HepG2 (cell line): ENCODE data around the gene LRP10. TPM values are rescaled to one million over a fixed set of nuclear protein-coding genes. Genes with fewer than 3 reads are reported as not detected.

Source experiments
- ATAC-seq: fragments of 200-7000 bp; cut with Tn5 transposase; 3 replicates; pipeline ENCODE4 v1.9.1; 2020; ENCODE audit warnings: mild to moderate bottlenecking, moderate library complexity
- BruUV-seq: library from RNA; stranded (reverse); fragments of 400-500 nt; replicated peaks from 2 replicates; lab custom pipeline; 2021; lab: Mats Ljungman, UMichigan
- CTCF ChIA-PET: fragments of 300-600 bp; formaldehyde crosslinking; extraction: SDS; loops from one replicate; lab custom pipeline; 2021; ENCODE audit warnings: low total read pairs, inconsistent platforms, low intra/inter-chr PET ratio; lab: Yijun Ruan, JAX
- POLR2A ChIA-PET: fragments of 350-600 bp; sonication (Branson Sonifier 250); formaldehyde crosslinking; loops from one replicate; lab custom pipeline; 2020; ENCODE audit warnings: antibody characterized with exemption, inconsistent platforms; lab: Yijun Ruan, JAX
- DNase-seq: peaks from one replicate; pipeline ENCODE4 v3.0.0-alpha.2; 2015; ENCODE audit warnings: low spot score
- FAIRE-seq: peaks from 3 replicates; lab custom pipeline; 2011; peaks lifted over from hg19 to GRCh38; lab: Jason Lieb, UNC
- H2AFZ ChIP-seq: one replicate; pipeline ENCODE4 v1.6.1; 2011; ENCODE audit warnings: low read length, inconsistent platforms
- H3K27ac ChIP-seq: fragments of 300-600 bp; 3 replicates; pipeline ENCODE4 v1.8.0; 2011; ENCODE audit warnings: mixed run types, mild to moderate bottlenecking, mixed read lengths, low read length, inconsistent platforms; ENCODE audit not compliant: insufficient read depth; ENCODE audit errors: extremely low read length
- H3K27me3 ChIP-seq, 2 experiments: fragments of 200-600 bp in 1 of 2; 2 replicates in 1 of 2; 3 replicates in 1 of 2; pipeline versions ENCODE4 v1.6.0 to v1.8.0; 2011; ENCODE audit warnings: low read length in 2 of 2, mild to moderate bottlenecking in 2 of 2, moderate library complexity in 2 of 2, inconsistent platforms in 1 of 2; ENCODE audit not compliant: insufficient read depth in 2 of 2, control insufficient read depth in 1 of 2
- H3K36me3 ChIP-seq, 2 experiments: fragments of 200-600 bp in 1 of 2; replicated peaks in 1 of 2; 2 replicates in 1 of 2; 3 replicates in 1 of 2; pipeline versions ENCODE4 v1.5.1 to v1.8.0; 2011; ENCODE audit warnings: low read length in 2 of 2, inconsistent platforms in 1 of 2; ENCODE audit not compliant: insufficient read depth in 2 of 2, control insufficient read depth in 1 of 2
- H3K4me1 ChIP-seq: 2 replicates; pipeline ENCODE4 v1.5.1; 2012; ENCODE audit warnings: low read length, inconsistent platforms; ENCODE audit not compliant: insufficient read depth
- H3K4me2 ChIP-seq: 2 replicates; pipeline ENCODE4 v1.6.0; 2011; ENCODE audit warnings: low read depth, low read length, inconsistent platforms
- H3K4me3 ChIP-seq, 3 experiments: fragments of 200-600 bp in 1 of 3; sonication (generic), shearing (Covaris generic) in 1 of 3; replicated peaks in 1 of 3; 2 replicates each; pipeline ENCODE4 v1.5.1; 2011 to 2016; ENCODE audit warnings: low read length in 3 of 3, inconsistent platforms in 2 of 3, low read depth in 2 of 3, mild to moderate bottlenecking in 2 of 3, control low read depth in 1 of 3, mixed read lengths in 1 of 3; ENCODE audit not compliant: insufficient read depth in 1 of 3
- H3K79me2 ChIP-seq: one replicate; pipeline ENCODE4 v1.6.1; 2011; ENCODE audit warnings: low read length, inconsistent platforms; ENCODE audit not compliant: insufficient read depth
- H3K9ac ChIP-seq: 2 replicates; pipeline ENCODE4 v1.6.0; 2011; ENCODE audit warnings: mild to moderate bottlenecking, low read depth, low read length, inconsistent platforms; ENCODE audit not compliant: insufficient read depth
- H3K9me3 ChIP-seq: 2 replicates; pipeline ENCODE4 v1.5.1; 2012; ENCODE audit warnings: mild to moderate bottlenecking, low read length
- H4K20me1 ChIP-seq: 2 replicates; pipeline ENCODE4 v1.6.0; 2011; ENCODE audit warnings: inconsistent platforms, mild to moderate bottlenecking, low read length, moderate library complexity; ENCODE audit not compliant: insufficient read depth
- CBX2 ChIP-seq, 2 experiments: fragments of 200-600 bp in 1 of 2; sonication (generic); formaldehyde crosslinking in 1 of 2; IDR thresholded peaks; 2 replicates each; pipeline versions ENCODE4 v1.7.0 to v1.8.1; 2018 to 2022; ENCODE audit warnings: low read depth in 2 of 2, low read length in 1 of 2, mild to moderate bottlenecking in 1 of 2, missing genetic modification reagents in 1 of 2
- CENPT ChIP-seq: sonication (generic); formaldehyde crosslinking; IDR thresholded peaks from 2 replicates; pipeline ENCODE4 v1.8.0; 2022; ENCODE audit warnings: low read depth, mild to moderate bottlenecking, moderate library complexity, missing genetic modification reagents
- SSRP1 ChIP-seq: IDR thresholded peaks from 2 replicates; pipeline ENCODE4 v1.6.1; 2016; ENCODE audit warnings: control low read depth
- TEAD2 ChIP-seq: sonication (generic); formaldehyde crosslinking; IDR thresholded peaks from 2 replicates; pipeline ENCODE4 v1.9.0; 2021; ENCODE audit warnings: missing genetic modification reagents
- ZNF614 ChIP-seq: IDR thresholded peaks from 2 replicates; pipeline ENCODE4 v1.6.1; 2018; ENCODE audit warnings: missing biosample characterization, missing genetic modification reagents, inconsistent platforms, borderline replicate concordance
- ZNF616 ChIP-seq: sonication (generic); formaldehyde crosslinking; IDR thresholded peaks from 2 replicates; pipeline ENCODE4 v1.5.0; 2020; ENCODE audit warnings: low read depth, mild to moderate bottlenecking, missing genetic modification reagents
- ZNF883 ChIP-seq: sonication (generic); formaldehyde crosslinking; IDR thresholded peaks from 2 replicates; pipeline ENCODE4 v1.5.1; 2020; ENCODE audit warnings: mild to moderate bottlenecking, missing genetic modification reagents; ENCODE audit errors: not compliant biosample characterization
- WGBS: methylation state at CpG from one replicate; pipeline ENCODE4 v1.1.6; 2017; ENCODE audit warnings: low lambda C conversion rate; 5-methylcytosine and 5-hydroxymethylcytosine counted together
- in situ Hi-C: cut with HindIII; loops from 2 replicates; pipeline ENCODE4 v1.10.0; 2017; ENCODE audit warnings: low pct_unique_long_range_greater_than_20kb; ENCODE audit not compliant: extremely low pct_ligation_motif_present
- intact Hi-C: fragments of 100-400 bp; cut with micrococcal nuclease; formaldehyde crosslinking; loops from one replicate; pipeline ENCODE4 v1.10.0; 2022; ENCODE audit not compliant: unreplicated experiment
- polyA plus RNA-seq, 8 experiments: library from polyadenylated mRNA; depleted of rRNA in 3 of 8; stranded (reverse) in 7 of 8; unstranded in 1 of 8; fragments of >200 nt; fragmentation: Illumina TruSeq in 4 of 8; extraction: Trizol in 4 of 8; gene quantifications; 2 replicates each; pipeline versions ENCODE4 v1.2.1 to v1.2.3, GENCODE V29; 2011 to 2016; ENCODE audit warnings: low read depth in 4 of 8, missing spikeins in 1 of 8, mixed read lengths in 1 of 8; ENCODE audit not compliant: insufficient read depth in 1 of 8
- total RNA-seq, 5 experiments: library from RNA; depleted of rRNA; stranded (reverse); fragments of >200 nt; fragmentation: Illumina TruSeq; extraction: Trizol; gene quantifications; 2 replicates each; pipeline ENCODE4 v1.2.3, GENCODE V29; 2016; ENCODE audit warnings: low read depth in 1 of 5
- TF ChIP-seq, protein P1 (sequence below), 2 experiments: sonication (generic) in 1 of 2; formaldehyde crosslinking in 1 of 2; IDR thresholded peaks; 2 replicates each; pipeline versions ENCODE4 v1.4.0 to v1.6.1; 2016 to 2020; ENCODE audit warnings: borderline replicate concordance in 1 of 2, low read depth in 1 of 2, mild to moderate bottlenecking in 1 of 2, missing genetic modification reagents in 1 of 2
- TF ChIP-seq, protein P2 (sequence below): conservative IDR thresholded peaks from 2 replicates; pipeline ENCODE4 v1.6.1; 2018; ENCODE audit warnings: missing genetic modification reagents
- TF ChIP-seq, protein P3 (sequence below): sonication (generic); formaldehyde crosslinking; IDR thresholded peaks from 2 replicates; pipeline ENCODE4 v1.8.0; 2022; ENCODE audit warnings: missing genetic modification reagents, mild to moderate bottlenecking, moderate library complexity, borderline replicate concordance
- TF ChIP-seq, protein P4 (sequence below): sonication (generic); formaldehyde crosslinking; IDR thresholded peaks from 2 replicates; pipeline ENCODE4 v1.4.0; 2020; ENCODE audit warnings: mild to moderate bottlenecking, low read depth, missing genetic modification reagents

LRP10 gene
- total and polyA plus RNA-seq, 2 of the 13 experiments (the other 11 are each of a cell fraction or from before 2014, with no cell fraction given) = 16.9 to 45.2 TPM

DNA sequence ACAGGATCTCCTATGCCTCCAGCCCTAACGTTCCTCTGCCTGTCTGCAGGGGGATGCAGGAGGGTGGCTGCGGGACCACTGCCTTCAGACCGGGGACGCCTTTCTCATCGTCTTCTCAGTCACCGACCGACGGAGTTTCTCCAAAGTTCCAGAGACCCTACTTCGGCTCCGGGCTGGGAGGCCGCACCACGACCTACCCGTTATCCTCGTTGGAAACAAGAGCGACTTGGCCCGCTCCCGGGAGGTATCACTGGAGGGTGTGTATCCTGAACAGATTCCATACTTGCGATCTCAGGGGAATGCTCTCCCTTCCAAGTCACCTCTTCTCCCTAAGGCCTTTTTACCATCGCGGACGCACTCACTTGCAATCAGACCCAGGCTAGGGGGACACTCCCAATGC, 14.4 kb downstream of the LRP10 start:
- Histone ChIP-seq H3K4me3 (no peak overlapping the region), H3K36me3 (no peaks in the 10 kb centered on the region), H3K27ac (no peak overlapping the region), H2AFZ (no peak overlapping the region), H3K4me1 (peaks cover 15% of the 10 kb centered on the region), H3K9ac (no peak overlapping the region), H3K4me2 (no peak overlapping the region), H3K79me2 (no peaks in the 10 kb centered on the region), H4K20me1 (no peaks in the 10 kb centered on the region), H3K27me3 (peaks cover 12 to 62% of the 10 kb centered on the region in 2 experiments; a peak in 4 of 5 replicates), H3K9me3 (no peaks in the 10 kb centered on the region)
- TF ChIP-seq TEAD2 (CRISPR knock-in tag) = no peak
- TF ChIP-seq, protein P1, sequence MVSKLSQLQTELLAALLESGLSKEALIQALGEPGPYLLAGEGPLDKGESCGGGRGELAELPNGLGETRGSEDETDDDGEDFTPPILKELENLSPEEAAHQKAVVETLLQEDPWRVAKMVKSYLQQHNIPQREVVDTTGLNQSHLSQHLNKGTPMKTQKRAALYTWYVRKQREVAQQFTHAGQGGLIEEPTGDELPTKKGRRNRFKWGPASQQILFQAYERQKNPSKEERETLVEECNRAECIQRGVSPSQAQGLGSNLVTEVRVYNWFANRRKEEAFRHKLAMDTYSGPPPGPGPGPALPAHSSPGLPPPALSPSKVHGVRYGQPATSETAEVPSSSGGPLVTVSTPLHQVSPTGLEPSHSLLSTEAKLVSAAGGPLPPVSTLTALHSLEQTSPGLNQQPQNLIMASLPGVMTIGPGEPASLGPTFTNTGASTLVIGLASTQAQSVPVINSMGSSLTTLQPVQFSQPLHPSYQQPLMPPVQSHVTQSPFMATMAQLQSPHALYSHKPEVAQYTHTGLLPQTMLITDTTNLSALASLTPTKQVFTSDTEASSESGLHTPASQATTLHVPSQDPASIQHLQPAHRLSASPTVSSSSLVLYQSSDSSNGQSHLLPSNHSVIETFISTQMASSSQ (IDR thresholded peaks at IDR 0.05; ENCODE audit: low read depth) = no peak
- TF ChIP-seq, protein P1 (CRISPR knock-in tag; IDR thresholded peaks at IDR 0.05; ENCODE audit: borderline replicate concordance) = no peak
- TF ChIP-seq CENPT (CRISPR knock-in tag) = no peak
- no peak for TF ChIP-seq CBX2 (IDR thresholded peaks at IDR 0.05; ENCODE audit: low read depth, low read length)
- no peak for TF ChIP-seq CBX2 (CRISPR knock-in tag; IDR thresholded peaks at IDR 0.05; ENCODE audit: low read depth)
- no peak for TF ChIP-seq ZNF614
- TF ChIP-seq, protein P2, sequence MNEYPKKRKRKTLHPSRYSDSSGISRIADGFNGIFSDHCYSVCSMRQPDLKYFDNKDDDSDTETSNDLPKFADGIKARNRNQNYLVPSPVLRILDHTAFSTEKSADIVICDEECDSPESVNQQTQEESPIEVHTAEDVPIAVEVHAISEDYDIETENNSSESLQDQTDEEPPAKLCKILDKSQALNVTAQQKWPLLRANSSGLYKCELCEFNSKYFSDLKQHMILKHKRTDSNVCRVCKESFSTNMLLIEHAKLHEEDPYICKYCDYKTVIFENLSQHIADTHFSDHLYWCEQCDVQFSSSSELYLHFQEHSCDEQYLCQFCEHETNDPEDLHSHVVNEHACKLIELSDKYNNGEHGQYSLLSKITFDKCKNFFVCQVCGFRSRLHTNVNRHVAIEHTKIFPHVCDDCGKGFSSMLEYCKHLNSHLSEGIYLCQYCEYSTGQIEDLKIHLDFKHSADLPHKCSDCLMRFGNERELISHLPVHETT = no peak
- TF ChIP-seq, protein P3, sequence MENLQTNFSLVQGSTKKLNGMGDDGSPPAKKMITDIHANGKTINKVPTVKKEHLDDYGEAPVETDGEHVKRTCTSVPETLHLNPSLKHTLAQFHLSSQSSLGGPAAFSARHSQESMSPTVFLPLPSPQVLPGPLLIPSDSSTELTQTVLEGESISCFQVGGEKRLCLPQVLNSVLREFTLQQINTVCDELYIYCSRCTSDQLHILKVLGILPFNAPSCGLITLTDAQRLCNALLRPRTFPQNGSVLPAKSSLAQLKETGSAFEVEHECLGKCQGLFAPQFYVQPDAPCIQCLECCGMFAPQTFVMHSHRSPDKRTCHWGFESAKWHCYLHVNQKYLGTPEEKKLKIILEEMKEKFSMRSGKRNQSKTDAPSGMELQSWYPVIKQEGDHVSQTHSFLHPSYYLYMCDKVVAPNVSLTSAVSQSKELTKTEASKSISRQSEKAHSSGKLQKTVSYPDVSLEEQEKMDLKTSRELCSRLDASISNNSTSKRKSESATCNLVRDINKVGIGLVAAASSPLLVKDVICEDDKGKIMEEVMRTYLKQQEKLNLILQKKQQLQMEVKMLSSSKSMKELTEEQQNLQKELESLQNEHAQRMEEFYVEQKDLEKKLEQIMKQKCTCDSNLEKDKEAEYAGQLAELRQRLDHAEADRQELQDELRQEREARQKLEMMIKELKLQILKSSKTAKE = no peak
- TF ChIP-seq, protein P4, sequence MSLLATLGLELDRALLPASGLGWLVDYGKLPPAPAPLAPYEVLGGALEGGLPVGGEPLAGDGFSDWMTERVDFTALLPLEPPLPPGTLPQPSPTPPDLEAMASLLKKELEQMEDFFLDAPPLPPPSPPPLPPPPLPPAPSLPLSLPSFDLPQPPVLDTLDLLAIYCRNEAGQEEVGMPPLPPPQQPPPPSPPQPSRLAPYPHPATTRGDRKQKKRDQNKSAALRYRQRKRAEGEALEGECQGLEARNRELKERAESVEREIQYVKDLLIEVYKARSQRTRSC (CRISPR knock-in tag) = no peak
- TF ChIP-seq ZNF883 (CRISPR knock-in tag) = no peak
- TF ChIP-seq SSRP1 (CRISPR knock-in tag) = no peak
- TF ChIP-seq ZNF616 (CRISPR knock-in tag) = no peak
- DNase-seq (no peak), ATAC-seq (no peak), FAIRE-seq (no peak)
- no TSS peak for BruUV-seq
- 82% methylated on average over 21 of the region's 21 CpGs for WGBS
- in situ Hi-C loops (no loop called here), intact Hi-C loops (no loop called here)
- ChIA-PET POLR2A (interaction anchor here (0.8 to 1.1 kb wide), 2 partner anchors 44 to 120 kb away, joined by 3 read pairs; partner anchors contain the start of gene OXA1L), CTCF (no interaction called here)
